K562 (cell line): ENCODE data around the gene AGAP1. TPM values are rescaled to one million over a fixed set of nuclear protein-coding genes. Genes with fewer than 3 reads are reported as not detected.

ENCODE experiments used
- ATAC-seq: fragments of 200-7000 bp; cut with Tn5 transposase; 3 replicates; pipeline ENCODE4 v1.9.1; 2020; ENCODE audit warnings: moderate library complexity
- BruUV-seq: library from RNA; stranded (reverse); fragments of 400-500 nt; replicated peaks from 2 replicates; lab custom pipeline; 2021; lab: Mats Ljungman, UMichigan
- CTCF ChIA-PET: fragments of 300-600 bp; formaldehyde crosslinking; extraction: SDS; loops from one replicate; lab custom pipeline; 2021; ENCODE audit warnings: low intra/inter-chr PET ratio; lab: Yijun Ruan, JAX
- POLR2A ChIA-PET: fragments of 300-600, 350-650 bp; sonication (Branson Sonifier 250); formaldehyde crosslinking; extraction: SDS; loops from one replicate; lab custom pipeline; 2021; ENCODE audit warnings: antibody characterized with exemption, inconsistent platforms; lab: Yijun Ruan, JAX
- DNase-seq, 4 experiments: peaks; one replicate each; pipeline versions ENCODE4 v3.0.0 to v3.0.0-alpha.2; 2011 to 2018; ENCODE audit warnings: low spot score in 3 of 4, mixed read lengths in 3 of 4; ENCODE audit errors: extremely low read depth in 1 of 4
- FAIRE-seq: peaks from 2 replicates; lab custom pipeline; 2011; peaks lifted over from hg19 to GRCh38; lab: Jason Lieb, UNC
- H2AFZ ChIP-seq: 2 replicates; pipeline ENCODE4 v1.6.0; 2011; ENCODE audit warnings: low read depth, low read length, control low read depth, inconsistent platforms
- H3K27ac ChIP-seq: fragments of 200-600 bp; 3 replicates; pipeline ENCODE4 v1.8.0; 2011; ENCODE audit warnings: low read depth, mild to moderate bottlenecking, control low read depth, inconsistent platforms, low read length, moderate library complexity, mixed read lengths; ENCODE audit errors: extremely low read depth
- H3K27me3 ChIP-seq, 2 experiments: fragments of 300-600 bp in 1 of 2; 2 replicates in 1 of 2; 3 replicates in 1 of 2; pipeline versions ENCODE4 v1.6.0 to v1.8.0; 2011; ENCODE audit warnings: inconsistent platforms in 2 of 2, low read length in 2 of 2, mild to moderate bottlenecking in 1 of 2, mixed read lengths in 1 of 2, moderate library complexity in 1 of 2; ENCODE audit not compliant: control insufficient read depth in 2 of 2, insufficient read depth in 2 of 2
- H3K36me3 ChIP-seq: fragments of 300-600 bp; 3 replicates; pipeline ENCODE4 v1.8.0; 2011; ENCODE audit warnings: mild to moderate bottlenecking, low read length, inconsistent platforms; ENCODE audit not compliant: control insufficient read depth, insufficient read depth
- H3K4me1 ChIP-seq, 2 experiments: fragments of 200-600 bp in 1 of 2; replicated peaks in 1 of 2; 2 replicates in 1 of 2; 3 replicates in 1 of 2; pipeline versions ENCODE4 v1.5.1 to v1.8.0; 2011; ENCODE audit warnings: inconsistent platforms in 2 of 2, low read length in 2 of 2, mild to moderate bottlenecking in 1 of 2, mixed read lengths in 1 of 2, moderate library complexity in 1 of 2; ENCODE audit not compliant: control insufficient read depth in 2 of 2, insufficient read depth in 2 of 2
- H3K4me2 ChIP-seq: 2 replicates; pipeline ENCODE4 v1.6.1; 2011; ENCODE audit warnings: low read length, control low read depth, inconsistent platforms, mixed read lengths; ENCODE audit not compliant: insufficient read depth
- H3K4me3 ChIP-seq: fragments of 200-600 bp; sonication (generic), shearing (Covaris generic); 2 replicates; pipeline ENCODE4 v1.5.1; 2016; ENCODE audit warnings: control low read depth, inconsistent platforms
- H3K79me2 ChIP-seq: fragments of 200-600 bp; 3 replicates; pipeline ENCODE4 v1.8.0; 2011; ENCODE audit warnings: low read length, inconsistent platforms; ENCODE audit not compliant: control insufficient read depth, insufficient read depth
- H3K9ac ChIP-seq, 2 experiments: 2 replicates each; pipeline versions ENCODE4 v1.6.0 to v1.6.1; 2011; ENCODE audit warnings: low read depth in 2 of 2, low read length in 2 of 2, control low read depth in 1 of 2, inconsistent platforms in 1 of 2, mild to moderate bottlenecking in 1 of 2, mixed read lengths in 1 of 2; ENCODE audit not compliant: insufficient read depth in 1 of 2
- H3K9me1 ChIP-seq: one replicate; pipeline ENCODE4 v1.6.0; 2011; ENCODE audit warnings: inconsistent platforms, mild to moderate bottlenecking, low read length, moderate library complexity; ENCODE audit not compliant: control insufficient read depth, insufficient read depth
- H3K9me3 ChIP-seq: replicated peaks from 2 replicates; pipeline ENCODE4 v1.5.1; 2011; ENCODE audit warnings: low read depth, low read length, inconsistent platforms; ENCODE audit not compliant: control insufficient read depth, insufficient read depth
- H4K20me1 ChIP-seq: replicated peaks from 2 replicates; pipeline ENCODE4 v1.6.1; 2011; ENCODE audit warnings: low read length, inconsistent platforms, mixed read lengths; ENCODE audit not compliant: control insufficient read depth, insufficient read depth
- DEAF1 ChIP-seq: fragments of 450-650 bp; formaldehyde crosslinking; IDR thresholded peaks from 2 replicates; pipeline ENCODE4 v1.4.0; 2020; ENCODE audit warnings: mild to moderate bottlenecking, moderate library complexity
- MLLT1 ChIP-seq, 2 experiments: fragments of 450-650 bp; IDR thresholded peaks; 2 replicates each; pipeline ENCODE4 v1.6.1; 2016
- RBM25 ChIP-seq: fragments of 200-400 bp; formaldehyde crosslinking; IDR thresholded peaks from 2 replicates; pipeline ENCODE4 v1.6.1; 2018; ENCODE audit warnings: low read length, low read depth, moderate library complexity; ENCODE audit not compliant: severe bottlenecking
- SRSF1 ChIP-seq: fragments of 200-400 bp; formaldehyde crosslinking; IDR thresholded peaks from 2 replicates; pipeline ENCODE4 v1.6.1; 2017; ENCODE audit warnings: mild to moderate bottlenecking, low read depth, low read length, moderate library complexity
- ZNF277 ChIP-seq: fragments of 250-450 bp; sonication (Bioruptor Pico); IDR thresholded peaks from 2 replicates; pipeline ENCODE4 v1.8.0; 2022; ENCODE audit warnings: inconsistent platforms, mild to moderate bottlenecking, moderate library complexity, borderline replicate concordance
- WGBS: fragments of 100-300 bp; shearing (Covaris generic); methylation state at CpG from one replicate; pipeline ENCODE4 v1.1.6; 2016; ENCODE audit warnings: low coverage, mixed read lengths; ENCODE audit not compliant: insufficient coverage; ENCODE audit errors: missing lambda C conversion rate; 5-methylcytosine and 5-hydroxymethylcytosine counted together
- in situ Hi-C: fragments of 300-500 bp; cut with MboI; formaldehyde crosslinking; loops from 4 replicates; pipeline ENCODE4 v1.15.0; 2018; ENCODE audit warnings: inconsistent platforms, mixed read lengths
- intact Hi-C: fragments of 100-400 bp; cut with micrococcal nuclease; formaldehyde crosslinking; loops from 2 replicates; pipeline ENCODE4 v1.14.2; 2022
- polyA plus RNA-seq, 8 experiments: library from polyadenylated mRNA; depleted of rRNA in 4 of 8; stranded (reverse) in 5 of 8; unstranded in 3 of 8; fragments of >200 nt; fragmentation: Nextera tagmentation in 2 of 8; fragmentation: Illumina TruSeq in 1 of 8; extraction: Ambion mirVana in 2 of 8; extraction: Trizol in 1 of 8; gene quantifications; 2 replicates each; pipeline versions ENCODE4 v1.2.1 to v1.2.3, GENCODE V29; 2011 to 2014; ENCODE audit warnings: inconsistent platforms in 1 of 8, missing spikeins in 1 of 8
- total RNA-seq, 7 experiments: library from RNA; depleted of rRNA in 6 of 7; stranded (reverse); fragments of >200 nt in 6 of 7; fragmentation: Illumina TruSeq in 2 of 7; extraction: Trizol in 2 of 7; gene quantifications; 2 replicates each; pipeline versions ENCODE4 v1.2.1 to v1.2.3, GENCODE V29; 2011 to 2021; ENCODE audit warnings: low replicate concordance in 1 of 7

Gene AGAP1
- total and polyA plus RNA-seq, 9 of the 15 experiments (the other 6 are each of a cell fraction or from before 2014, with no cell fraction given), result 1.3 to 24.0 (median 10.6) TPM

- TF ChIP-seq ZNF277 (CRISPR knock-in tag), result no peak
- TF ChIP-seq MLLT1 (IDR thresholded peaks at IDR 0.05), result no peak
- TF ChIP-seq SRSF1, result no peak
Observed at GRCh38 chr2:235695602-235695895, 201.7 kb downstream of the AGAP1 start (continued).

GRCh38 chr2:235697041-235697440, 203.2 kb downstream of the AGAP1 start:
- Histone ChIP-seq H3K36me3 (no peaks in the 10 kb centered on the region), H3K4me1 (peaks cover 0 to 12% of the 10 kb centered on the region in 2 experiments; a peak in 4 of 5 replicates), H3K9me1 (no peaks in the 10 kb centered on the region), H3K4me3 (no peak overlapping the region), H3K27ac (no peak overlapping the region), H3K79me2 (peaks cover 33% of the 10 kb centered on the region), H3K9ac (no peak overlapping the region), H2AFZ (no peak overlapping the region), H3K27me3 (no peaks in the 10 kb centered on the region), H3K9me3 (no peaks in the 10 kb centered on the region), H3K4me2 (no peak overlapping the region), H4K20me1 (peaks cover 40% of the 10 kb centered on the region)
- 57% methylated on average over 6 of the region's 8 CpGs for WGBS
- ChIA-PET POLR2A (no interaction called here), CTCF (no interaction called here)
- no peak for FAIRE-seq
- intact Hi-C loops, result no loop called here
- in situ Hi-C loops, result no loop called here
- no peak for ATAC-seq
- no TSS peak for BruUV-seq
- TF ChIP-seq RBM25 (peak; percentile 49), DEAF1 (no peak)
- peak in 1 of 4 experiments; percentile 3 for DNase-seq
